HEK293T (cell line): ENCODE results near the gene SH3GL2.

Source experiments
- CTCF ChIA-PET: fragments of 350-600 bp; formaldehyde crosslinking; extraction: SDS; loops from one replicate; lab custom pipeline; 2021; ENCODE audit warnings: antibody characterized with exemption, inconsistent platforms; lab: Yijun Ruan, JAX
- POLR2A ChIA-PET: fragments of 350-600 bp; formaldehyde crosslinking; extraction: SDS; loops from one replicate; lab custom pipeline; 2020; ENCODE audit warnings: antibody characterized with exemption, inconsistent platforms; lab: Yijun Ruan, JAX
- DNase-seq: peaks from one replicate; pipeline ENCODE4 v3.0.0; 2012; ENCODE audit warnings: mixed read lengths; ENCODE audit errors: extremely low spot score
- ARNT ChIP-seq: fragments of 450-650 bp; IDR thresholded peaks from 2 replicates; pipeline ENCODE4 v1.6.1; 2017; ENCODE audit warnings: mild to moderate bottlenecking
- BHLHE40 ChIP-seq: fragments of 450-650 bp; IDR thresholded peaks from 2 replicates; pipeline ENCODE4 v1.6.1; 2016; ENCODE audit warnings: mild to moderate bottlenecking, moderate library complexity, borderline replicate concordance
- CTBP1 ChIP-seq: fragments of 450-650 bp; IDR thresholded peaks from 2 replicates; pipeline ENCODE4 v1.6.1; 2016; ENCODE audit warnings: borderline replicate concordance
- ELF4 ChIP-seq: fragments of 450-650 bp; IDR thresholded peaks from 2 replicates; pipeline ENCODE4 v1.6.1; 2017; ENCODE audit warnings: antibody characterized with exemption
- FOXA1 ChIP-seq: fragments of 450-650 bp; IDR thresholded peaks from 2 replicates; pipeline ENCODE4 v1.6.1; 2016; ENCODE audit warnings: mild to moderate bottlenecking
- FOXK2 ChIP-seq: fragments of 450-650 bp; IDR thresholded peaks from 2 replicates; pipeline ENCODE4 v1.6.1; 2016; ENCODE audit warnings: mild to moderate bottlenecking
- FOXM1 ChIP-seq: fragments of 450-650 bp; IDR thresholded peaks from 2 replicates; pipeline ENCODE4 v1.6.1; 2017; ENCODE audit warnings: mild to moderate bottlenecking, borderline replicate concordance
- HDGF ChIP-seq: fragments of 450-650 bp; IDR thresholded peaks from 2 replicates; pipeline ENCODE4 v1.6.1; 2017; ENCODE audit warnings: antibody characterized with exemption, borderline replicate concordance
- L3MBTL2 ChIP-seq: fragments of 450-650 bp; conservative IDR thresholded peaks from 2 replicates; pipeline ENCODE4 v1.6.1; 2016; ENCODE audit warnings: mild to moderate bottlenecking
- LEF1 ChIP-seq: fragments of 450-650 bp; IDR thresholded peaks from 2 replicates; pipeline ENCODE4 v1.6.1; 2017; ENCODE audit warnings: mild to moderate bottlenecking, borderline replicate concordance
- NFRKB ChIP-seq: fragments of 450-650 bp; IDR thresholded peaks from 2 replicates; pipeline ENCODE4 v1.6.1; 2016; ENCODE audit warnings: mild to moderate bottlenecking, moderate library complexity
- PKNOX1 ChIP-seq: fragments of 450-650 bp; IDR thresholded peaks from 2 replicates; pipeline ENCODE4 v1.6.1; 2016
- SP1 ChIP-seq: fragments of 450-650 bp; IDR thresholded peaks from 2 replicates; pipeline ENCODE4 v1.6.1; 2017
- SUZ12 ChIP-seq: fragments of 450-650 bp; IDR thresholded peaks from 2 replicates; pipeline ENCODE4 v1.6.1; 2016; ENCODE audit warnings: mild to moderate bottlenecking
- TARDBP ChIP-seq: fragments of 450-650 bp; IDR thresholded peaks from 2 replicates; pipeline ENCODE4 v1.6.1; 2016
- ZNF384 ChIP-seq: fragments of 450-650 bp; IDR thresholded peaks from 2 replicates; pipeline ENCODE4 v1.6.1; 2016

The SH3GL2 gene

GRCh38 chr9:17574342-17574741, 4.5 kb upstream of the SH3GL2 start:
- TF ChIP-seq BHLHE40 (no peak), CTBP1 (no peak), SUZ12 (no peak), NFRKB (no peak), FOXM1 (no peak), HDGF (no peak), ZNF384 (no peak), ELF4 (no peak), L3MBTL2 (no peak), FOXA1 (no peak)
- ChIA-PET CTCF (no interaction called here), POLR2A (no interaction called here)

GRCh38 chr9:17578577-17578910, 322 bp upstream of the SH3GL2 start:
- TF ChIP-seq TARDBP (no peak), FOXM1 (no peak), ELF4 (no peak), FOXA1 (no peak), NFRKB (no peak), CTBP1 (no peak), PKNOX1 (no peak), ZNF384 (no peak)
- POLR2A ChIA-PET: no interaction called here
- no peak for DNase-seq
- CTCF ChIA-PET: no interaction called here

More at GRCh38 chr9:17574342-17574741, 4.5 kb upstream of the SH3GL2 start:
- no peak for DNase-seq

GRCh38 chr9:17580119-17580518, 1.3 kb downstream of the SH3GL2 start:
- DNase-seq: no peak
- no peak for TF ChIP-seq LEF1
- TF ChIP-seq FOXK2: no peak
- no peak for TF ChIP-seq L3MBTL2
- no peak for TF ChIP-seq ELF4
- TF ChIP-seq NFRKB: no peak
- no peak for TF ChIP-seq CTBP1
- TF ChIP-seq HDGF: no peak
- TF ChIP-seq ARNT: no peak
- TF ChIP-seq ZNF384: no peak
- no peak for TF ChIP-seq PKNOX1
- no peak for TF ChIP-seq SP1
- TF ChIP-seq FOXA1: no peak
- TF ChIP-seq SUZ12: no peak
- no peak for TF ChIP-seq FOXM1
- no peak for TF ChIP-seq BHLHE40
- no peak for TF ChIP-seq TARDBP
- ChIA-PET CTCF (no interaction called here), POLR2A (no interaction called here)

GRCh38 chr9:17587113-17587512, 8.2 kb downstream of the SH3GL2 start:
- ChIA-PET CTCF (no interaction called here), POLR2A (no interaction called here)
- DNase-seq: no peak
- no peak for TF ChIP-seq HDGF
- TF ChIP-seq NFRKB: no peak
- no peak for TF ChIP-seq TARDBP
- TF ChIP-seq LEF1: no peak
- no peak for TF ChIP-seq SP1
- TF ChIP-seq L3MBTL2: no peak
- no peak for TF ChIP-seq BHLHE40
- no peak for TF ChIP-seq FOXA1
- TF ChIP-seq ELF4: no peak
- no peak for TF ChIP-seq SUZ12
- no peak for TF ChIP-seq FOXK2

- no peak for DNase-seq
- POLR2A ChIA-PET: no interaction called here
- CTCF ChIA-PET: no interaction called here
- TF ChIP-seq FOXM1: no peak
- no peak for TF ChIP-seq CTBP1
- TF ChIP-seq FOXA1: no peak
- no peak for TF ChIP-seq NFRKB
- no peak for TF ChIP-seq SUZ12
- no peak for TF ChIP-seq TARDBP
- TF ChIP-seq SP1: no peak
- TF ChIP-seq LEF1: no peak
- no peak for TF ChIP-seq PKNOX1
- no peak for TF ChIP-seq ARNT
Observed at GRCh38 chr9:17588395-17588794, 9.5 kb downstream of the SH3GL2 start.

- ChIA-PET CTCF (no interaction called here), POLR2A (no interaction called here)
- no peak for DNase-seq
- TF ChIP-seq ZNF384 (no peak), LEF1 (no peak), SUZ12 (no peak), SP1 (no peak), FOXK2 (no peak), CTBP1 (no peak), FOXM1 (no peak), NFRKB (no peak), BHLHE40 (no peak), L3MBTL2 (no peak), TARDBP (no peak), ELF4 (no peak), PKNOX1 (no peak), ARNT (no peak), HDGF (no peak), FOXA1 (no peak)
Observed at GRCh38 chr9:17588941-17589340, 10.1 kb downstream of the SH3GL2 start.
